Superior temporal gyrus (tissue), 1 donor: ENCODE measurements around the gene STX1B.
A peak's percentile ranks its signal among the peaks of the same experiment; 100 is the strongest.

Experiments
- DNase-seq: peaks from one replicate; pipeline ENCODE4 v3.0.0-alpha.2; 2016; ENCODE audit errors: extremely low spot score

The STX1B gene

DNA sequence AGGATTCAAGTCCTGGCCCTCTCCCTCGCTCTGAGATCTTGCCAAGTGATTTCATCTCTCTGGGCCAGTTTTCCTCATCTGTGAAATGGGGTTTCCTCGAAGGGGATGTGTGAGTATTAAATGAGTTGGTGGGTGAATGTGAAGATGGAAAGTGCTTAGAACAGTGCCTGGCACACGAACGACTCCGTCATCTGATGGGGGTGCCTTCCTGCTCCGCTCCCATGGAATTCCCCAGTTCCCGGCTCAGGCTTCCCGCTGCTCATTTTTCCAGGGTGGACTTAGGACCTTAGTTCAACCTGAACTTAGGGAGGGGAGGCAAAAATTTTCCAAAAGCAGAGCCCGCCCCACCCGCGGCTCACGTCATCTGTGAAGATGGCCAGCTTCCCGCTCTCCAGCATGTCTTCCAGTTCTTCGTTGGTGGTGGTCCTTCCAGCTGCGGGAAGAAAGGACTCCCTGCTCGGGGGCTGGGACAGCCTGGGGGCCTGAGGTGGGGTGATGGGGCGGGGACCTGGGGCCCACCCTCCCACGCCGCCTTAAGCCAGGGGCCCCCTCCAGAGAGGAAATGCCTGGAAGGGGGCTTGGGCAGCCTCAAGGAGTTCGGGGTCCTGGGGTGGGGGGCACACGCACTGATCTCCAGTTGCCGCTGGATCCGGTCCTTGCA lies 14.0 kb downstream of the STX1B start:
- no peak for DNase-seq

DNA sequence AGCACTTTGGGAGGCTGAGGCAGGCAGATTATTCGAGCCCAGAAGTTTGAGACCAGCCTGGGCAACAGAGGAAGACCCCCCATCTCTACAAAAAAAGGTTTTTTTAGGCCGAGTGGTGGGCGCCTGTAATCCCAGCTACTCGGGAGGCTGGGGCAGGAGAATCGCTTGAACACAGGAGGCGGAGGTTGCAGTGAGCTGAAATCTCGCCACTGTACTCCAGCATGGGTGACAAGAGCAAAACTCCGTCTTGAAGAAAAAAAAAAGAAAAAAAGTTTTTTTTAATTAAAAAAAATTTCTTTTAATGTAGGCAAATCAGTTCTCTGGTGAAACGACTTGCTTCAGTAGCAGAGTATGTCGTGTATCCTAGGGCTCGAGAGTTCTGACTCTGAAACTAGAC lies 14.5 kb downstream of the STX1B start:
- DNase-seq = no peak

DNA sequence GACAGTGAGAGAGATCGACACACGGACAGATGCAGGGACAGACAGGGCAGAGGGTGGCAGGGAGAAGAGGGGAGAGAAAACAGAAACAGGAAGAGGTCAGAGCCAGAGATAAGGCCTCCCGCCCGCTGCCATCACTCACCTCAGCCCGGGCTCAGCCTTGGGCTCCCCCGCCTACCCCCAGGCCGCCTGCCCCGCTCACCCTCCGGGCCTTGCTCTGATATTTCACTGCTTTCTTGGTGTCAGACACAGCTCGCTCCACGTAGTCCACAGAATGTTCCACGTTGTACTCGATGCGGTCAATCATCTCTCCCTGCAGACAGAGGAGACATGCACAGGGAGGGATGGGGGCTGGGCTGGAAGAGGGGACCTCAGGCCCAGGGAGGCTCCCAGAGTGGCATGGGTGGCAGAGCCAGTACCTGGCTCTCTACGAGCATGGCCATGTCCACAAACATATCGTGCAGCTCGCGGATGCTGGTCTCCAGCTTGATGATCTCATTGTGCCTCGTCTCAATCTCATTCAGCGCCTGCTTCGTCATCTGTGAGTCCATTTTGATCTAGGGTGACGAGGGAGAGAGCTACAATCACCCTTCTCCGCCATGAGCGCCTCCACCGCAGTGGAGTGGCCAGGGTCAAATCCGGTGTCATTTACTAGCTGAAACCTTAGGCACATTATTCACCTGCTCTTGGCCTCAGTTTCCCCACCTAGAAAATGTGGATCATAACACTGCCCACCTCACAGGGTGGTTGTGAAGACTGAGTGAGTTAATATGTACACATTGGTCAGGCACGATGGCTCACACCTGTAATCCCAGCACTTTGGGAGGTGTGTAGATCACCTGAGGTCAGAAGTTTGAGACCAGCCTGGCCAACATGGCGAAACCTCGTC lies 17.3 kb downstream of the STX1B start:
- no peak for DNase-seq

DNA sequence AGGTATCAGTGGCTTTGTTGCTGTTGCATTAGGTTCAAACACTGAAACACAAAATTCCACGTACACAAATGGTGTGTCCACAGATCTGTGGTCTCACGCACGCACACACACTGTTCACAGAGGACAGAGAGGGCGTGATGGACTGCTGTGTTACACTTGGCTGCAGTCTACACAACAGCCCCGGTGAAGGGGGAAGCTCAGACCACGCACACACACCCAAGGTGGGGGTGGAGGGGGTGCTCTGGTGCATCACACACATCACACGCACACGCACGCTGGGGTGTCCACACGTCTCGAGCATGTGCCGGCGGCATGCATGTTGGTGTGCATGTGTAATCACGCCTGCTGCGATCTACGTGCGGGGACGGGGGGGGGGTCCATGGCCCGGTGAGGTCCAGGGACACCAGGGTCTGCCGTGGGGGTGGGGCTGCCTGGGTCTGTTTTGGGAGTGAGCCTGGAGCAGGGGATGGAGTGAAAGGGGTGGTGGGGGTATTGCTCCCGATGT lies 18.1 kb downstream of the STX1B start:
- no peak for DNase-seq

DNA sequence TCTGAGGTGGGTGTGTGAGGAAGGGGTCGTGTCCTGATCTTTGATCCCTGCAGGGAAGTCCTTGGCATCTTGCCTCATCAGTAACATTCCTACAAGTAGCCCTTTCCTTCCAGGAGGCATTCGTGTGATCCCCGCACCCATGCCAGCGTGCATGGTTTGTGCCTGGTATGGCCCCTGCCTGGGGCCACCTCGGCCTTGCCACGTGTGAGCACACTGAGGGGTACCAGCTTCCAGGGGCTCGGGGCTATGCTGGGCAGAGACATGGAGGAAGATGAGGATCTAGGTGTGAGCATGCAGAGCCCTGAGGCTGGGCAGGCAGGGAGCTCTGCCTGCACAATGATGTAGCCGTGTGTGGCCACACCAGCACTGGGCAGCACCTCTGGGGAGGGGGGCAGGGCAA lies 19.4 kb downstream of the STX1B start:
- no peak for DNase-seq

DNA sequence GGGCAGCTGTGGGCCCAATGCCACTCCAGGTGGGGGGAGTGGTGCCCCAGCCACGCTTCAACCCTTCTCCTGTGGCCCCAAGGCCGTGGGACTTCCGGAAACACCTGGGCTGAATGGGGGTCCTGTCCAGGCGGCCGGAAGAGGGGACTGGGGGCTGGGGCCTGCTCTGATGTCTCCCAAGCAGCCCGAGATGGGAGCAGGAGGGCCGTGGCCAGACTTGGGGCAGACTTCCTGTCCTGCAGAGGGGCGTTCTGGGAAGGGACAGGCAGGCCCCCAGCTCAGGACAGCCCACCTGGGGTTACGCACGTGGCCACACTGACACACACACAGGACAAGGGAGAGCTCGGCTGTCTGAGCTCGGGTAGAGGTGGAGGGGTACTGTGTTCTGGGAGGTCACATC lies 20.3 kb downstream of the STX1B start:
- no peak for DNase-seq

DNA sequence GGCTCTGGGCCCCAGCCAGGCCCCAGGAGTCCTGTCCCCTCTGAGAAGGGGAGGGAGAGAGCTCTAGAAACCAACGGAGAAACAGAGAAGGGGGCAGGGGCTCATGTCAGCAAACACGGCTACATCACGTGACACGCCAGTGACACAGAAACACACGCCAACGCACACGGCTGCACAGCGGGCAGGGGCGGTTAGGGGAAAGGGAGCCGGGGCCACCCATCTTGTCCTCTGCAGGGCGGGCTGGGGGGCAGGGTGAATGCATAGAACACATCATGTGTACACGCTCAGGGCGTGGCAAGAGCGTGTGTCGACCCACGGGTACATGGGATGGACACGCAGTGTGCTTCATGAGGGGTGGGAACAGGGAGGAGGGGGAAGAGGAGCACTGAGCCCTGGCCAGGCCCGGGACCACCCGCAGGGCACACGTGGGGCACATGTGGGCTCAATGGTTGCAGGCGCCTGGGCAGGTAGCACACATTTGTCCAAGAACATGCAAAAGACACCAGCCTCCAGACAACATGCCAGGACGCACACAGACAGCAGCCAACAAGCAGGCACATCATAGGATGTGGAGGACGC lies 20.9 kb downstream of the STX1B start:
- DNase-seq = no peak

DNA sequence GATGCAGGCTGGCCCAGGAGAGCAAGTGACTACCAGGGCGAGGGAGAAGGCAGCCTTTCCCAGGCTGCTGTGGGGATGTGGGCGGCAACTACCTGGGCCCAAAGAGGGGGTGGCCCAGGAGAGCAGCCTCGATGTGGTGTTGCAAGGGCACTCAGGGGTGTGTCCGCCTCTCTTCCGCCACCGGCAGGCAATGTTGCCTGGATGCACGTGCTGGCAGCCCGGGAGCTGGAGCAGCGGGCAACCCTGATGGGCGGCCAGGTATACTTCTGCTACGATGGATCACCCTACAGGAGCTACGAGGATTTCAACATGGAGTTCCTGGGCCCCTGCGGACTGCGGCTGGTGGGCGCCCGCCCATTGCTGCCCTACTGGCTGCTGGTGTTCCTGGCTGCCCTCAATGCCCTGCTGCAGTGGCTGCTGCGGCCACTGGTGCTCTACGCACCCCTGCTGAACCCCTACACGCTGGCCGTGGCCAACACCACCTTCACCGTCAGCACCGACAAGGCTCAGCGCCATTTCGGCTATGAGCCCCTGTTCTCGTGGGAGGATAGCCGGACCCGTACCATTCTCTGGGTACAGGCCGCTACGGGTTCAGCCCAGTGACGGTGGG lies 22.8 kb downstream of the STX1B start:
- DNase-seq = no peak

DNA sequence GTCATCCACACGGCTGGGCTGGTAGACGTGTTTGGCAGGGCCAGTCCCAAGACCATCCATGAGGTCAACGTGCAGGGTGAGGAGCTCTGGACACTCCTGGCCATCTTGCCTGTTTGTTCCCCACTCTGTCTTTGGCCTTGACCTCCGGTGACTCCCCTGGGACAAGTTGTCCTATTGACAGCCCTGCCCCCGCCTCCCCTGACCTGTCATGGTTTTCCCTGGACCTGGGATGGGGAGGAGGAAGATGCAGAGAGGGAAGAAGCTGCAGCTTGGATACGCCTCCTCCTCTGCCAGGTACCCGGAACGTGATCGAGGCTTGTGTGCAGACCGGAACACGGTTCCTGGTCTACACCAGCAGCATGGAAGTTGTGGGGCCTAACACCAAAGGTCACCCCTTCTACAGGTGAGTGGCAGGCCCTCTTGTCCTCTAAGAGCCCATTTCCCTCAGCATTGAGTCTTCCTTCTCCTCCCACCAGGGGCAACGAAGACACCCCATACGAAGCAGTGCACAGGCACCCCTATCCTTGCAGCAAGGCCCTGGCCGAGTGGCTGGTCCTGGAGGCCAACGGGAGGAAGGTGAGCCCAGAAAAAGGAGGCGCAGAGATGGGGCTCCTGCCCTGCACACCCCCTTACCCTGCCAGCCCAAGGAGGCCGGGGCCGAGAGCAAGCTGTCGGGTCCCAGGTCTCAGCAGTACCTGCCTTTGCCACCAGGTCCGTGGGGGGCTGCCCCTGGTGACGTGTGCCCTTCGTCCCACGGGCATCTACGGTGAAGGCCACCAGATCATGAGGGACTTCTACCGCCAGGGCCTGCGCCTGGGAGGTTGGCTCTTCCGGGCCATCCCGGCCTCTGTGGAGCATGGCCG lies 24.1 kb downstream of the STX1B start:
- DNase-seq = no peak

DNA sequence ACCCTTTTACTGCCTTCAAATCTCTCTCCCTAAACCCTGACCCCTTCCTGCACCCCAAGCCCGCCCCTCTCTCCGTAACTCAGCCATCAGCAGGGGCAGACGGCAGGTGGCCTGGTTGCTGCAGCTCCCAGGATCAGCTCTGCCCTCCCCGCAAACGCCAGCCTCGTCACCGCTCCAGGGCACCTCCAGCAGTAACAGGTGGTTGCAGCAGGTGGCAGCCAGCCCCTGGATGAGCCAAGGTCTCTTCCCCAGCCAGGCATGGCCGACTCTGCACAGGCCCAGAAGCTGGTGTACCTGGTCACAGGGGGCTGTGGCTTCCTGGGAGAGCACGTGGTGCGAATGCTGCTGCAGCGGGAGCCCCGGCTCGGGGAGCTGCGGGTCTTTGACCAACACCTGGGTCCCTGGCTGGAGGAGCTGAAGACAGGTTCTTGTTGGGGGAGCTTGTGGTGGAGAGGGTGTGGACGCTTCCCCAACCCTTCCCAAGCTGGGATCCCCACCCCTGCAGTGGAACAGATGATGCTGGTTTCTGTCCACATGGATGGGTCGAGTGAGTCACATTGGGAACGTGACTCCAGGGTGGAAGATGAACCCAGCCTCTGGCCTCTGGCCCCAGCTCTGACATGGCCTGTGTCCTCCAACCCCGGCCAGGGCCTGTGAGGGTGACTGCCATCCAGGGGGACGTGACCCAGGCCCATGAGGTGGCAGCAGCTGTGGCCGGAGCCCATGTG lies 24.9 kb downstream of the STX1B start:
- no peak for DNase-seq

DNA sequence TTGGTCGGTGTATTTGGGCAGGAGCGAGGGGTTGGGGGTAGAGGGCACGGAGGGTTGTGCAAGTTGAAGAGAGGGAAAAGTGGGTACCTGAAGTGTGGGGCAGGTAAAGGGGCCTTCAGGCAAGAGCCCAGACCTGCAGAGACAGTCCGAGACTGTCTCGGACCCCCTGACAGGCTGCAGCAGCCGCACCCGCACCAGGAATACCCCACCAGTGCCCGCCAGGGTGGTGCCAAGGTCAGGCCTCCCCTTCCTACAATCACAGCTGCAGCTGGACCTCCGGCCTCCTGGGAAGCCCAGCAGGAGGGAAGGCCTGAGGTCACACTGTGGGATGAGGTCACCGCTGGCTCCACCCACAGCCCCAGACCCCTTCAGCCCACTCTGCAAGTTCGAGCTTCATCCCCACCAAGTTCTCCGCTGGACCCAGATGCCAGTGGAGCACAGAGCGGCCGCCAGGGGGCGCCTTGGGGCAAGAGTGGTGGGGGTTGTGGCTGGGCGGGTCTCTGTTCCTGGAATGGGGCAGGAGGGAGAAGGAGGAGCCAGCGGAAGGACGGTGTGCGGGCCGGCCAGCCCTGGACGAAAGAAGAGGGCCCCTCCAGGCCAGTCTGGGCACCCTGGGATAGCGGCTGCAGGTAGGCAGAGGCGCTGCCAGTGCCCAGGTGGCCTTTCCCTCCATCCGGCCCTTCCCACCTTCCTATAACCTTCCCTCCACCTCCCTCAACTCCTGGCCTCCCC lies 25.6 kb downstream of the STX1B start, which contains the start of gene HSD3B7:
Gene HSD3B7 (plus strand): TSS at position 539 of the 732 bp plus-strand sequence. CDS start 452 bp downstream, outside the sequence.
- DNase-seq = peak; percentile 72

DNA sequence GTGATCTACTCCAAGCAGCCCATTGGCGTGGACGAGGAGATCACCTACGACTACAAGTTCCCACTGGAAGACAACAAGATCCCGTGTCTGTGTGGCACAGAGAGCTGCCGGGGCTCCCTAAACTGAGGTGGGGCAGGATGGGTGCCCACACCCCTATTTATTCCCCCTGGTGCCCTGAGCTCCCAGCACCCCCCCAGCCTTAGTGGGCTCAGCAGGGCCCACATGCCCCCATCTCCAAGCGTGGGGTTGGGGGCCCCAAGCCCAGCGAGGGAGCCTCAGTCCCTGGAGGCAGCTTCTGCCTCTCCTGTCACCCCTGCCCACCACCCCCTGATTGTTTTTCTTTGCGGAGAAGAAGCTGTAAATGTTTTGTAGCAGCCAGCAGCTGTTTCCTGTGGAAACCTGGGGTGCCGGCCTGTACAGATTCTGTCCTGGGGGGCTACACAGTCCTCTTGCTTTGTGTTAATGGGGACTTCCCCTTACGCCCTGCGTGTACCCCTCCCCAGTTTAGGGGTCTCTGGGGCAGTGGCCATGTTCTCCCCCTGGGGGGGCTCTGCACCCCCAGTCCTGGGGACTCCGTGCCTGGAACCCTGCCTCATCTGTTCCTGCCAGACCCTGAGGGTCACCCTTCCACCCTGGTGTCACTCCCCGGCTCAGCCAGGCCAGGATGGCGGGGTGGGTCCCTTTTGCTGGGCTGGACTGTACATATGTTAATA lies 26.4 kb downstream of the STX1B start:
- no peak for DNase-seq

DNA sequence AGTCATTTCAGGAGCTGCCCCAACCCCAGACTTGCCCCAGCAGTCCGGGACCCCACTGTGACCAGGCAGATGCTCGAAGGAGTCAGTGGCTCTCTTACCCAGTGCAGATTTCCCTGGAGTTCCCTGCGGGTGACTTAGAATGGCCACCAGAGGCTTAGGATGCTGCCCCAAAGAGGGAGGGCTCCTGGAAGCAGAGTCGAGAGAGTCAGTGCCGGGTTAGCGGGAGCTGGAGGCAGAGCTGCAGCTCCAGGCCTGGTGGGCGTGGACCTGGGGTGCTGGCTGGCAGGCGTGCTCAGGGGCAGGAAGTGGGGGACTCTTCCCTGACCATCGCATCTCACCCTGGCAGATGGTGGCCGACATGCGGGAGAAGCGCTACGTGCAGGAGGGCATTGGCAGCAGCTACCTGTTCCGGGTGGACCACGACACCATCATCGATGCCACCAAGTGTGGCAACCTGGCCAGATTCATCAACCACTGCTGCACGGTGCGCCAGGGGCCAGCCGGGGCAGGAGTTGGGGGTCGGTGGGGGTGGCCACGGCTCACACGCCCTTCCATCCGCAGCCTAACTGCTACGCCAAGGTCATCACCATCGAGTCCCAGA lies 27.0 kb downstream of the STX1B start:
- DNase-seq = no peak

DNA sequence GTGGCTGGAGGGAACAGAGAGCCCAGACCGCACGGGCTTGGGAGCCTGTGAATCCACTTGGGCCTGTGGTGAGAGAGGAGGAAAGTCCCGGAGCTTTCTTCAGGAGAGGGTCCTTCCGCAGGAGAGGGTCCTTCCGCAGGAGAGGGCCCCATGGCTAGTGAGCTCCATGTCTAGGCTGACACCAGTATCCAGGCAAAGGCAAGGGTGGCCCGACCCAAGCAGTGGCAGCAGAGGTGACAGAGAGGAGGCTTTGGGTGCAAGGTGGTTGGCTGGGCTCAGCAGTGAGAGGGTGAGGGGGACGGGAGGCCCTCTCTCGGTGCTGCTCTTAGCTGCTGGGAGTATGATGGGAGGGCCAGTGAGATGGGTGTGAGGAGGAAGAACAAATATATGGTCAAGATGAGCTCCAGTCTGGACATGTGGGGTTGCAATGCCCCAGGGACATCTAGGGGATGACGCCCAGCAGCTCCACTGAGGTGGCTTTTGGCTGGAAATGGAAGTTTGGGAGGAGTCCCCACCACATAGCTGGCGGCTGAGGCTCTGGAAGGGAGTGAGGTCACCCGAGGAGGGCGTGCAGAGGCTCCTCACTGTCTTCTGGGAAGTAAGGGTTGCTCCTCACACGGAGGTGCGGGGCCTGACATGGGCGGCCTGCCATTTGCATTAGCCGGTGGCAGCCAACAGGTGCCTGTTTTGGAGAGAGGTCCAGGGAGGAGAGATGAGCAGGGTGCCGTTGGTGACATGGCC lies 27.7 kb downstream of the STX1B start:
- DNase-seq = no peak

DNA sequence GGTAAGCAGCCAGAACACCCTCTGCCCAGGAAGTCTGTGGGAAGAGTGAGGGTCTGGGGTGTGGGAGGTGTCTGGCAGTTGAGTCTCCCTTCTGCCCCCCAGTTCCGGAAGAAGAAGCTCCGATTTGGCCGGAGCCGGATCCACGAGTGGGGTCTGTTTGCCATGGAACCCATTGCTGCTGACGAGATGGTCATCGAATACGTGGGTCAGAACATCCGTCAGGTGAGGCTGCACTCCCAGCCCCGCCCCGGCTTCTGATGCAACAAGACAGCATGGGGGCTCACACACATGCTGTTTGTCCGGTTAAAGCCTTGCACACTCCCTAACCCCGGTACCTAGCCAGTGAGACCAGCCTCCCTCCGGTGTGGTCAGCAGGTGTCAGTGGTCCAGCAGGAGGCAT lies 29.5 kb downstream of the STX1B start:
- no peak for DNase-seq

DNA sequence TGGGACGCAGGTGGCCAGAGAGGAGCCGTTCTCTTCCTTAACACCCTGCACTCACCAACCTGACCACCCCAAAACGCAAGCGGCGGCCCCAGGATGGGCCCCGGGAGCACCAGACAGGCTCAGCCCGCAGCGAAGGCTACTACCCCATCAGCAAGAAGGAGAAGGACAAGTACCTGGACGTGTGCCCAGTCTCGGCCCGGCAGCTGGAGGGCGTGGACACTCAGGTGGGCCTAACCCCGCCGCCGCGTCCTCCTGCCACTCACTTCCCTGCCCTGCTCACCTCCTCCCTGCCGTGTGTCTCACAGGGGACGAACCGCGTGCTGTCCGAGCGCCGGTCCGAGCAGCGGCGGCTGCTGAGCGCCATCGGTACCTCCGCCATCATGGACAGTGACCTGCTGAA lies 30.0 kb downstream of the STX1B start:
- no peak for DNase-seq

DNA sequence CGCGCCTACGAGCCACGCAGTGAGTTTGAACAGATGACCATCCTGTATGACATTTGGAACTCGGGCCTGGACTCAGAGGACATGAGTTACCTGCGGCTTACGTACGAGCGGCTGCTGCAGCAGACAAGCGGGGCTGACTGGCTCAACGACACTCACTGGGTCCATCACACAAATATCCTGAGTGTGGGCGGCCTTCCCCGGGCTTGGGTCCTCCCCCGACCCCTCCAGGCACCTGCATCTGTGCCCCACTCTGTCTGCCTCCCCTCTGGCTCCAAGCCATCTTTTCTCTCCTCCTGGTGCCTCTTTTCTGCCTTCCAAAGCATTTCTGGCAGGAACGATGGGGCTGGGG lies 30.4 kb downstream of the STX1B start:
- DNase-seq = no peak
